BLaER1 treated with 17β-estradiol and CSF1 and Interleukin-3, amounts not matched to agents 10 nM and 100 nM (cell line): Measurements from ENCODE around the gene BOLA1.

Experiments
- H3K27ac ChIP-seq, 11 experiments: shearing (Covaris generic); formaldehyde crosslinking; 2 replicates each; pipeline ENCODE4 v1.8.1; 2022
- H3K27me3 ChIP-seq, 11 experiments: shearing (Covaris generic); formaldehyde crosslinking; 2 replicates each; pipeline ENCODE4 v1.8.1; 2022
- H3K36me3 ChIP-seq, 11 experiments: shearing (Covaris generic); formaldehyde crosslinking; 2 replicates each; pipeline ENCODE4 v1.8.1; 2022
- H3K4me1 ChIP-seq, 10 experiments: shearing (Covaris generic); formaldehyde crosslinking; 2 replicates each; pipeline ENCODE4 v1.8.1; 2022
- H3K4me2 ChIP-seq, 11 experiments: shearing (Covaris generic); formaldehyde crosslinking; 2 replicates each; pipeline ENCODE4 v1.8.1; 2022
- H3K4me3 ChIP-seq, 10 experiments: shearing (Covaris generic); formaldehyde crosslinking; 2 replicates each; pipeline ENCODE4 v1.8.1; 2022
- H3K9ac ChIP-seq, 11 experiments: shearing (Covaris generic); formaldehyde crosslinking; 2 replicates each; pipeline ENCODE4 v1.8.1; 2022
- H3K9me3 ChIP-seq, 11 experiments: shearing (Covaris generic); formaldehyde crosslinking; replicated peaks in 1 of 11; 2 replicates each; pipeline ENCODE4 v1.8.1; 2022
- H4K20me1 ChIP-seq, 11 experiments: shearing (Covaris generic); formaldehyde crosslinking; 2 replicates each; pipeline ENCODE4 v1.8.1; 2022
- Cebpa-rat ChIP-seq, 11 experiments: shearing (Covaris generic); IDR thresholded peaks; 2 replicates each; pipeline ENCODE4 v1.8.1; 2022

BOLA1 gene

DNA sequence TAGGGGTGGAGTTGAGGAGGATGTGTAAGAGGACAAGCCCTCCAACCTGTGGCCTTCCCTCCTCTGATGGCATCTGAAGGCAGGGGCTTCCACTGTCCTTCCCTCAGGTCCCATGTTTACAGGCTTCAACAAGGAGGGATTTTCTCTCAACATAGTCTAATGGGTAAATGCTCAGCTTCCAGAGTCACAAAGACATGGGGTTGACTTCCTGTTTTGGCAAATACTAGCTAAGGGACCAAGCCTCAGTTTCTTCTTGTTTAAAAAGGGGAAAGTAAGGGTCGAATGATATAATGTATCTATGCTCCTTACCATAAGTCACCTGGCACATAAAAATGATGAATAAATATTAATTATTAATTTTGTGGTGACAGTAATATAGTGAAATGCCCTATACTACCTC, 15.2 kb downstream of the BOLA1 start:
- Histone ChIP-seq H3K27me3 (peaks cover 0 to 5% (median 0%) of the 10 kb centered on the region in 11 experiments; a peak in 5 of 22 replicates), H4K20me1 (no peaks in the 10 kb centered on the region), H3K4me3 (no peak overlapping the region), H3K9ac (peak overlapping the region in 1 of 11 experiments; percentile 12; a peak in 1 of 22 replicates), H3K4me2 (peak overlapping the region; percentile 92 to 99 (median 97); a peak in 20 of 22 replicates), H3K27ac (peak overlapping the region in 7 of 11 experiments; percentile 18 to 76 (median 71); a peak in 11 of 22 replicates), H3K9me3 (no peaks in the 10 kb centered on the region), H3K4me1 (peaks cover 38 to 51% (median 41%) of the 10 kb centered on the region in 10 experiments), H3K36me3 (peaks cover 0 to 43% (median 36%) of the 10 kb centered on the region in 11 experiments; a peak in 17 of 22 replicates)
- no peak for TF ChIP-seq Cebpa-rat (IDR thresholded peaks at IDR 0.05)

DNA sequence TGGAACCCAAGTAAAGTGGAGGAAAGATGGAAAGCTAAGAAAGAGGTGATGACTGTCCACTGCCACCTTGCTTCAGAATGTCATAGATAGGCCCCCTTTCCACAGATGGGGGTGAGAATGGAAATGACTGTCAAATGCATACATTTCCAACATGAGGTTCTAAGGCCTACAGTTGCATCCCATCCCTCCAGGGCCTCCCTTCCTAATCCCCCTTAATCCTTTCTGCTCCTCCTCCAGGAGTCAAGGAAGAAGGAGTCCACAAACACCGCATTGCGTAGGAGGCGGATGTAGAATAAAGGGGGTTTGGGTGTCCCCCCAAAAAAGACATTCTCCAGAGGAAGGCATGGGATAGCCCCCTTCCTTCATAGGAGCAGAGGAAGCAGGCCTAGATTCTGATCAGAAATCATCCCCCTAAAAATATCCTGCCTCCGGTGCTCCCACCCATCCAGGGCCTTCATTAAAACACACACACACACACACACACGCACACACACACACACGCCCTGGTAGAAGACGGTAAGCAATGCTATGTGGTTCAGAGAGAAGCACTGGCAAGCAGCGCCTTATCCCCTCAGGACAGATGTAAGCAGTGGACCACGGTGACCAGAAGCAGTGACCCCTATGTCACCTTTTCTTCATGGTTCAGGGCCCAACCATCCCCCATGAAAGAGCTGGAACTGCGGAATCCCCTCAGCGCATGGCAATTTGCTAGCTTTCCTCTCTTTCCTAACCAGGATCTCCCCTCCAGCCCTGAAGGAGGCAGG, 16.2 kb downstream of the BOLA1 start:
- Histone ChIP-seq H3K9me3 (no peaks in the 10 kb centered on the region), H3K4me3 (peak overlapping the region in 8 of 10 experiments; percentile 67 to 82 (median 76); a peak in 16 of 20 replicates), H4K20me1 (no peaks in the 10 kb centered on the region), H3K27ac (peak overlapping the region in 9 of 11 experiments; percentile 25 to 76 (median 71); a peak in 18 of 22 replicates), H3K4me1 (peaks cover 38 to 51% (median 41%) of the 10 kb centered on the region in 10 experiments), H3K4me2 (peak overlapping the region; percentile 92 to 99 (median 97)), H3K36me3 (peaks cover 0 to 32% (median 27%) of the 10 kb centered on the region in 11 experiments; a peak in 16 of 22 replicates), H3K27me3 (peaks cover 0 to 5% (median 0%) of the 10 kb centered on the region in 11 experiments; a peak in 5 of 22 replicates), H3K9ac (peak overlapping the region in 10 of 11 experiments; percentile 46 to 83 (median 80); a peak in 18 of 22 replicates)
- no peak for TF ChIP-seq Cebpa-rat (IDR thresholded peaks at IDR 0.05)

DNA sequence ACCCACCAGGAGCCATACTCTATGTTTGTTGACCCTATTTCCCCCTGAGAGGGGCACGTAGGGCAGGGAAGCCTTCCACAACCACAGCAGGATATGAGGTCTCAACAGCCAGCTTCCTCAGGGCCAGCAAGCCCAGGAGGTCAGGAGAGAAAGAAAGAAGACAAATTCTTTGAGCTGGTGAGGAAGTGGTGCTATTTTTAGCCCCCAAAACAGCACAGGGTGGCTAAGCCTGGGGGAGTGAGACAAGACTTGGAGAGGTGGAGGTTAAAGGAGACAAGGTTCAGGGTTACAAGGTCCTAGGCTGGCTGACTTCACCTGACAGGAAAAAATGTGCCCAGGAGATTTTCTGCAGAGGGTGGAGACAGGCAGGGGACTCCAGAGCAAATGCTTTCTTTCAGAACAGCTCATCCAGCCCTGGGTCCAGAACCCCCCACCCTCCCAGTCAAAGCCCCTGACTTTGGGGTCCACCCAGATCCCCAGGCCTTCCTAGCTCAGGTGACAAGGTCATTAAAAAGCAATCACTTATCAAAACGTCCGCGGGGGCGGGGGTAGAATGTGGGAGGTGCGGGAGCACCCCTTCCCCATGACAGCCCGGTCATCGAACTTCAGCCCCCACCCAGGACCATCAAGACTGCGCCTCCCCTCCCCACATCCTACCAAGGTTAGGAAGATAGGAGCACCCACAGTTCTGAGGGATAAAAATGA, 17.0 kb downstream of the BOLA1 start:
- Histone ChIP-seq H3K9ac (peak overlapping the region; percentile 21 to 83 (median 80); a peak in 20 of 22 replicates), H3K4me3 (peak overlapping the region; percentile 45 to 82 (median 74); a peak in 19 of 20 replicates), H3K27ac (peak overlapping the region in 10 of 11 experiments; percentile 15 to 76 (median 70); a peak in 18 of 22 replicates), H3K9me3 (no peaks in the 10 kb centered on the region), H3K4me1 (peaks cover 37 to 50% (median 41%) of the 10 kb centered on the region in 10 experiments), H3K36me3 (peaks cover 0 to 25% (median 19%) of the 10 kb centered on the region in 11 experiments; a peak in 16 of 22 replicates), H3K4me2 (peak overlapping the region; percentile 92 to 99 (median 97)), H4K20me1 (no peaks in the 10 kb centered on the region), H3K27me3 (peaks cover 0 to 5% (median 0%) of the 10 kb centered on the region in 11 experiments; a peak in 5 of 22 replicates)
- TF ChIP-seq Cebpa-rat (IDR thresholded peaks at IDR 0.05): no peak

DNA sequence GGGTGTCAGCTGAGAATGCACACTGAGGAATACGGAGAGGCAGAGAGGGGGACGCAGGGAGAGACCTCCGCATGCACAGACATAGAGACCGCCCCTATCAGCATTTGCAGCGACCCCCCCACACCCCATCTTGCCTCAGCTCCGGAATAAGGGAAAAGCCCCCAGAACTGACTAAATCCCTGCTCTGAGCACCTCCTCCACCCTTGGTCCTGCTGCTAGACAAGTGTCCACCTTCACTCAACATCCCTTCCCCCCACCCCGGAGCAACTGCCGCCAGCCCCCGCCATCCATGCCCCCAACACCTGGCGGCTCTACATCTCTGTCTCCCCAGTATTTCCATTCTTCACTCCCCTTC, 17.5 kb downstream of the BOLA1 start:
- Histone ChIP-seq H3K4me1 (peaks cover 36 to 49% (median 41%) of the 10 kb centered on the region in 10 experiments), H3K36me3 (peaks cover 0 to 24% (median 17%) of the 10 kb centered on the region in 11 experiments; a peak in 18 of 22 replicates), H3K9ac (peak overlapping the region; percentile 21 to 83 (median 80); a peak in 19 of 22 replicates), H3K9me3 (no peaks in the 10 kb centered on the region), H3K4me3 (peak overlapping the region; percentile 45 to 82 (median 74); a peak in 19 of 20 replicates), H4K20me1 (no peaks in the 10 kb centered on the region), H3K4me2 (peak overlapping the region; percentile 92 to 99 (median 97)), H3K27ac (peak overlapping the region in 9 of 11 experiments; percentile 25 to 76 (median 71); a peak in 15 of 22 replicates), H3K27me3 (peaks cover 0 to 5% (median 0%) of the 10 kb centered on the region in 11 experiments; a peak in 5 of 22 replicates)
- no peak for TF ChIP-seq Cebpa-rat (IDR thresholded peaks at IDR 0.05)

DNA sequence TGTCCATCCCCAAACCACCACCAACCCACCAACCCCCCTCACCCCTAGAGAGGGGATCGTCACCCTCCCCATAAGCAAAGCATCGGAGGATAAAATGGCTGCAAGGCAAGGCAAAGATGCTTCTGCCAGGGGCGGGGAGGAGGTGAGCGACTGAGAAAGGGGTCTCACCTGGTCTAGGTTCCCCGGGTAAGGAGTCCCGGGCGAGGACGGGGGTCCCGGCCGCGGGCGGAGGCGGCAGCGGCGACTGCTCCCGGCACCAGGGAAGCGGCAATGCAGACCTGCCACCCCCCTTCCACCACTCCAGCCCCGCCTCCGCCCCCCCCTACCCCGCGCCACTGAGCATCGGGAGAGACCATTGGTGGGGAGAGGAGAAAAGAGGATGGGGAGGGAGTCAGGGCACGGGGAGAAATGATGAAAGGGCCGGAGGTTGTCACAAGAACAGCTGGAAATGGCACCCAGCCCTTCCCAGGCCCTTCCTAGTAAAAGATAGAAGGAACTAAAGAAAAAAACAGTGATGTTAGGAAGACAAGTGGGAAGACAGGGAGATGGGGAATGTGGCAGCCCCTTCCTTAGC, 18.3 kb downstream of the BOLA1 start, which contains the start of gene SV2A:
TSS of gene SV2A (minus strand) at position 274 of the 574 bp plus-strand sequence. CDS start 4,004 bp downstream, outside the sequence.
- Histone ChIP-seq H3K27me3 (peaks cover 0 to 5% (median 0%) of the 10 kb centered on the region in 11 experiments; a peak in 5 of 22 replicates), H3K4me3 (peak within 1 kb of the TSS; percentile 45 to 82 (median 74)), H3K9me3 (no peaks in the 10 kb centered on the region), H3K36me3 (peaks cover 4 to 28% (median 20%) of the 10 kb centered on the region in 11 experiments), H3K9ac (peak within 1 kb of the TSS; percentile 21 to 83 (median 80); a peak in 21 of 22 replicates), H3K4me1 (peaks cover 36 to 49% (median 41%) of the 10 kb centered on the region in 10 experiments), H4K20me1 (peaks cover 0 to 5% (median 0%) of the 10 kb centered on the region in 11 experiments; a peak in 2 of 22 replicates), H3K4me2 (peak within 1 kb of the TSS; percentile 92 to 99 (median 97)), H3K27ac (peak within 1 kb of the TSS in 9 of 11 experiments; percentile 25 to 76 (median 71); a peak in 16 of 22 replicates)
- TF ChIP-seq Cebpa-rat (IDR thresholded peaks at IDR 0.05): no peak

DNA sequence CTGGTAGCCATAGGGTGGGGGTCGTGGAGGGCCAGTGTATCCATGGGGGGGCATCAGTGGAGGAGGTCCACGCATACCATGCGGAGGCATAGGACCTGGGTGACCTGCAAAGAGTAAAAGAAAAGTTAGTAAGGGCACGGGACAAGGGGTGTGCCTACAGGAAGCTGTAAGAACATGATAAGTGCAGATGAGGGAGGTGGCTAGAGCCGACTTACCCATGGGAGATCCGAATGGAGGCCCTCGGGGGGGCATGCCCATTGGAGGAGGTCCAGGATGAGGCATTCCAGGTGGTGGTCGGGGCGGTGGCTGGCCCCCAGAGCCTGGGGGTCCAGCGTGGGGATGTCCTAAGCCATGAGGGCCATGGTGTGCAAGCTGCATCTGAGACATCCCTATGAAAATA, 24.3 kb downstream of the BOLA1 start:
- no peak overlapping the region for H3K27ac ChIP-seq
- peaks cover 5 to 51% (median 33%) of the 10 kb centered on the region in 11 experiments; a peak in 17 of 22 replicates for H4K20me1 ChIP-seq
- no peak overlapping the region for H3K4me2 ChIP-seq
- H3K4me1 ChIP-seq: peaks cover 32 to 40% (median 34%) of the 10 kb centered on the region in 10 experiments
- no peak for TF ChIP-seq Cebpa-rat (IDR thresholded peaks at IDR 0.05)
- no peak overlapping the region for H3K4me3 ChIP-seq
- H3K9me3 ChIP-seq: no peaks in the 10 kb centered on the region
- H3K27me3 ChIP-seq: no peaks in the 10 kb centered on the region
- H3K9ac ChIP-seq: no peak overlapping the region
- H3K36me3 ChIP-seq: peaks cover 47 to 59% (median 53%) of the 10 kb centered on the region in 11 experiments

DNA sequence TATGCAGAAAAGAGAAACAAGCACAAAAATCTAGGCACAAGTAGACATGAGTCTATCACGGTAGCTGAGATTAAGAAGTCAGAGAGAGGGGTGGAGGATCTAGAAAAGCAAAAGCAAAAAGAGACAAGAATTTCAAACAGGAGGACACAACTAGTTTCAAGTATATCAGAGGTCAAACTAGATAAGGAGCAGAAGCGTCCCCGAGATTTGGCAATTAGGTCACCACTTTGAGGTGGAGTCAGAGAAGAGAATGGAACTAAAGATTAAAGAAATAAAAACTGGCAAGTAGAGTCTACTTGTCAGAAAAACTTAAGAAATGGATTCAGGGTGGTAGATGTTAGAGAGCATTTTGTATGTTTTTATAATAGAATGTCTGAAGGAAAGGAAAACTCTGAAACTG, 26.0 kb downstream of the BOLA1 start:
- Histone ChIP-seq H3K4me3 (peak overlapping the region in 9 of 10 experiments; percentile 82 to 97 (median 91); a peak in 10 of 20 replicates), H3K4me2 (peak overlapping the region; percentile 84 to 98 (median 94)), H3K36me3 (peaks cover 47 to 59% (median 53%) of the 10 kb centered on the region in 11 experiments)

DNA sequence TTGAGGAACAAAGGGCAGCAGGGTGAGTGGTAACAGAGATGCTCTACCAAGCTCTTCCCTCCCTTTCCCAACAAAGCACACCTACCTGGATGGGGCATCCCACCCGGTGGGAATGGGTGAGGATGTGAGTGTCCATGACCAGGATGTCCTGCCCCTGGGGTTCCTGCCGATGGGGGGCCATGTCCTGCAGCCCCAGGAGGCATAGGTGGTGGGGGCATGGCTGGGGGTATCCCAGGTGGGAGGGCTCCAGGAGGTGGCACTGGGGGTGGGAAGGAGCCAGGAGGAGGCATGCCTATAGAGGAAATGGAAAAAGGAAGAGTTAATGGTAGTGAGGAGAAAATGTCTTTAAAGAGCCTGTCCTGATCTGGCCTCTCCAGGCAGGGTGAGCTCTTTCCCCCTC, 26.4 kb downstream of the BOLA1 start:
- no peaks in the 10 kb centered on the region for H3K9me3 ChIP-seq
- H3K9ac ChIP-seq: peak overlapping the region in 7 of 11 experiments; percentile 2 to 91 (median 90); a peak in 7 of 22 replicates
- no peaks in the 10 kb centered on the region for H3K27me3 ChIP-seq
- peaks cover 5 to 51% (median 33%) of the 10 kb centered on the region in 11 experiments; a peak in 17 of 22 replicates for H4K20me1 ChIP-seq
- peaks cover 35 to 60% (median 45%) of the 10 kb centered on the region in 10 experiments for H3K4me1 ChIP-seq
- no peak for TF ChIP-seq Cebpa-rat (IDR thresholded peaks at IDR 0.05)
- peaks cover 47 to 59% (median 53%) of the 10 kb centered on the region in 11 experiments for H3K36me3 ChIP-seq
- H3K27ac ChIP-seq: no peak overlapping the region
- H3K4me2 ChIP-seq: peak overlapping the region; percentile 84 to 98 (median 94)
- H3K4me3 ChIP-seq: peak overlapping the region; percentile 81 to 97 (median 90); a peak in 16 of 20 replicates

More for the DNA sequence above, 26.0 kb downstream of the BOLA1 start:
- no peak overlapping the region for H3K27ac ChIP-seq
- H3K9ac ChIP-seq: peak overlapping the region in 4 of 11 experiments; percentile 2 to 91 (median 51); a peak in 3 of 22 replicates
- H3K27me3 ChIP-seq: no peaks in the 10 kb centered on the region
- peaks cover 35 to 56% (median 43%) of the 10 kb centered on the region in 10 experiments for H3K4me1 ChIP-seq
- no peak for TF ChIP-seq Cebpa-rat (IDR thresholded peaks at IDR 0.05)
- no peaks in the 10 kb centered on the region for H3K9me3 ChIP-seq
- peaks cover 5 to 51% (median 33%) of the 10 kb centered on the region in 11 experiments; a peak in 17 of 22 replicates for H4K20me1 ChIP-seq
